Mesenchymal stem cell (in vitro differentiated cells and primary cell): ENCODE data around the gene PTCRA.

Source experiments
- DNase-seq: peaks from one replicate; pipeline ENCODE4 v3.0.0-alpha.2; 2013
- H2AFZ ChIP-seq: one replicate; pipeline ENCODE4 v1.6.1; 2013; ENCODE audit warnings: low read depth, mild to moderate bottlenecking, control low read depth, inconsistent platforms, low read length, moderate library complexity
- H2AK5ac ChIP-seq: 2 replicates; pipeline ENCODE4 v1.6.1; 2013; ENCODE audit warnings: low read length, moderate library complexity, mild to moderate bottlenecking, inconsistent platforms; ENCODE audit not compliant: severe bottlenecking
- H2BK120ac ChIP-seq: one replicate; pipeline ENCODE4 v1.6.1; 2013; ENCODE audit warnings: low read depth, mild to moderate bottlenecking, inconsistent platforms, low read length, moderate library complexity
- H2BK12ac ChIP-seq, 2 experiments: one replicate each; pipeline ENCODE4 v1.6.1; 2013; ENCODE audit warnings: inconsistent platforms in 2 of 2, low read length in 2 of 2, mild to moderate bottlenecking in 2 of 2, moderate library complexity in 2 of 2, control low read depth in 1 of 2
- H2BK15ac ChIP-seq: one replicate; pipeline ENCODE4 v1.6.1; 2013; ENCODE audit warnings: mild to moderate bottlenecking, low read depth, inconsistent platforms; ENCODE audit not compliant: poor library complexity, severe bottlenecking
- H2BK5ac ChIP-seq: 2 replicates; pipeline ENCODE4 v1.6.1; 2013; ENCODE audit warnings: low read depth, mild to moderate bottlenecking, low read length, control low read depth, inconsistent platforms; ENCODE audit not compliant: poor library complexity, severe bottlenecking
- H3K14ac ChIP-seq, 2 experiments: one replicate each; pipeline ENCODE4 v1.6.1; 2013; ENCODE audit warnings: inconsistent platforms in 2 of 2, low read length in 2 of 2, control low read depth in 1 of 2, mild to moderate bottlenecking in 1 of 2, moderate library complexity in 1 of 2
- H3K18ac ChIP-seq, 2 experiments: one replicate each; pipeline ENCODE4 v1.6.1; 2013; ENCODE audit warnings: inconsistent platforms in 2 of 2, low read length in 2 of 2, control low read depth in 1 of 2, low read depth in 1 of 2, mild to moderate bottlenecking in 1 of 2
- H3K23ac ChIP-seq, 2 experiments: one replicate each; pipeline ENCODE4 v1.6.1; 2013; ENCODE audit warnings: inconsistent platforms in 2 of 2, low read length in 2 of 2, mild to moderate bottlenecking in 2 of 2, moderate library complexity in 2 of 2, control low read depth in 1 of 2
- H3K27ac ChIP-seq: 2 replicates; pipeline ENCODE4 v1.5.1; 2013; ENCODE audit warnings: mild to moderate bottlenecking, moderate library complexity, low read length, control low read depth, inconsistent platforms; ENCODE audit not compliant: poor library complexity, severe bottlenecking
- H3K27me3 ChIP-seq, 2 experiments: 2 replicates each; pipeline versions ENCODE4 v1.6.1 to v1.7.0; 2013; ENCODE audit warnings: low read length in 2 of 2, mild to moderate bottlenecking in 2 of 2, moderate library complexity in 2 of 2, control low read depth in 1 of 2, inconsistent platforms in 1 of 2; ENCODE audit not compliant: control insufficient read depth in 1 of 2, insufficient read depth in 1 of 2
- H3K36me3 ChIP-seq, 2 experiments: 2 replicates each; pipeline versions ENCODE4 v1.6.1 to v1.7.0; 2013; ENCODE audit warnings: low read length in 2 of 2, control low read depth in 1 of 2, inconsistent platforms in 1 of 2, low read depth in 1 of 2, mild to moderate bottlenecking in 1 of 2; ENCODE audit not compliant: insufficient read depth in 2 of 2, control insufficient read depth in 1 of 2
- H3K4ac ChIP-seq, 2 experiments: one replicate each; pipeline ENCODE4 v1.6.1; 2013; ENCODE audit warnings: inconsistent platforms in 2 of 2, low read length in 2 of 2, mild to moderate bottlenecking in 2 of 2, moderate library complexity in 2 of 2, control low read depth in 1 of 2, low read depth in 1 of 2
- H3K4me1 ChIP-seq: 2 replicates; pipeline ENCODE4 v1.6.1; 2013; ENCODE audit warnings: low read depth, low read length, control low read depth; ENCODE audit not compliant: control insufficient read depth, insufficient read depth
- H3K4me2 ChIP-seq: 2 replicates; pipeline ENCODE4 v1.6.1; 2013; ENCODE audit warnings: low read length, mild to moderate bottlenecking, inconsistent platforms; ENCODE audit not compliant: poor library complexity, severe bottlenecking
- H3K4me3 ChIP-seq, 2 experiments: 2 replicates each; pipeline versions ENCODE4 v1.5.1 to v1.7.0; 2013; ENCODE audit warnings: low read length in 2 of 2, mild to moderate bottlenecking in 2 of 2, control low read depth in 1 of 2, low read depth in 1 of 2; ENCODE audit not compliant: insufficient read depth in 1 of 2
- H3K79me1 ChIP-seq: replicated peaks from 2 replicates; pipeline ENCODE4 v1.6.1; 2013; ENCODE audit warnings: mild to moderate bottlenecking, control low read depth, low read length, inconsistent platforms; ENCODE audit not compliant: poor library complexity, severe bottlenecking
- H3K9ac ChIP-seq: 2 replicates; pipeline ENCODE4 v1.7.0; 2013; ENCODE audit warnings: mild to moderate bottlenecking, low read length, moderate library complexity
- H3K9me3 ChIP-seq: 2 replicates; pipeline ENCODE4 v1.7.0; 2013; ENCODE audit warnings: mild to moderate bottlenecking, low read length; ENCODE audit not compliant: control insufficient read depth
- H4K8ac ChIP-seq: one replicate; pipeline ENCODE4 v1.6.1; 2013; ENCODE audit warnings: inconsistent platforms, mild to moderate bottlenecking, low read length, moderate library complexity
- H4K91ac ChIP-seq: one replicate; pipeline ENCODE4 v1.6.1; 2013; ENCODE audit warnings: mild to moderate bottlenecking, low read length, inconsistent platforms
- WGBS: methylation state at CpG from one replicate; pipeline ENCODE4 v1.1.7; 2013; ENCODE audit warnings: mixed read lengths; 5-methylcytosine and 5-hydroxymethylcytosine counted together

Gene PTCRA

GRCh38 chr6:42935322-42935721 is 19.5 kb downstream of the PTCRA start:
- Histone ChIP-seq H3K4ac (no peak overlapping the region), H3K27me3 (no peaks in the 10 kb centered on the region), H3K4me3 (no peak overlapping the region), H2AK5ac (no peak overlapping the region), H4K91ac (no peak overlapping the region), H3K14ac (no peak overlapping the region), H3K27ac (no peak overlapping the region), H2BK5ac (no peak overlapping the region), H3K23ac (no peak overlapping the region), H2BK15ac (no peak overlapping the region), H3K4me1 (peaks cover 9% of the 10 kb centered on the region), H3K18ac (no peak overlapping the region), H2AFZ (no peak overlapping the region), H2BK12ac (no peak overlapping the region), H4K8ac (no peak overlapping the region), H3K4me2 (no peak overlapping the region), H3K9ac (no peak overlapping the region), H2BK120ac (no peak overlapping the region), H3K9me3 (no peaks in the 10 kb centered on the region), H3K36me3 (peaks cover 53 to 76% of the 10 kb centered on the region in 2 experiments), H3K79me1 (peaks cover 35% of the 10 kb centered on the region)
- 93% methylated on average over 7 of the region's 7 CpGs for WGBS
- no peak for DNase-seq

GRCh38 chr6:42936398-42936797 is 20.5 kb downstream of the PTCRA start:
- 98% methylated on average over 11 of the region's 11 CpGs for WGBS
- no peak overlapping the region for H3K23ac ChIP-seq

GRCh38 chr6:42937548-42938427 is 21.9 kb downstream of the PTCRA start:
- H2AFZ ChIP-seq: no peak overlapping the region
- peaks cover 66 to 74% of the 10 kb centered on the region in 2 experiments for H3K36me3 ChIP-seq
- WGBS: 96% methylated on average over 13 of the region's 13 CpGs
- H4K8ac ChIP-seq: no peak overlapping the region
- H2AK5ac ChIP-seq: no peak overlapping the region
- H2BK15ac ChIP-seq: no peak overlapping the region
- no peak overlapping the region for H3K4me3 ChIP-seq
- H3K27me3 ChIP-seq: no peaks in the 10 kb centered on the region
- no peak overlapping the region for H3K4me2 ChIP-seq
- peaks cover 38% of the 10 kb centered on the region for H3K79me1 ChIP-seq
- H2BK12ac ChIP-seq: no peak overlapping the region
- H3K18ac ChIP-seq: no peak overlapping the region
- no peak overlapping the region for H2BK120ac ChIP-seq
- no peak overlapping the region for H3K4ac ChIP-seq
- no peak overlapping the region for H2BK5ac ChIP-seq
- H3K14ac ChIP-seq: no peak overlapping the region
- no peak overlapping the region for H4K91ac ChIP-seq
- H3K27ac ChIP-seq: no peak overlapping the region
- peaks cover 2% of the 10 kb centered on the region for H3K4me1 ChIP-seq
- no peak for DNase-seq
- no peak overlapping the region for H3K23ac ChIP-seq
- H3K9me3 ChIP-seq: no peaks in the 10 kb centered on the region
- H3K9ac ChIP-seq: no peak overlapping the region

More at GRCh38 chr6:42936398-42936797, 20.5 kb downstream of the PTCRA start:
- H3K79me1 ChIP-seq: peaks cover 42% of the 10 kb centered on the region
- H4K8ac ChIP-seq: no peak overlapping the region
- H3K14ac ChIP-seq: no peak overlapping the region
- no peak overlapping the region for H3K18ac ChIP-seq
- H4K91ac ChIP-seq: no peak overlapping the region
- H3K4me2 ChIP-seq: no peak overlapping the region
- H2AK5ac ChIP-seq: no peak overlapping the region
- no peak overlapping the region for H2BK5ac ChIP-seq
- H2AFZ ChIP-seq: no peak overlapping the region
- H3K4ac ChIP-seq: no peak overlapping the region
- no peak overlapping the region for H2BK12ac ChIP-seq
- H3K9me3 ChIP-seq: no peaks in the 10 kb centered on the region
- H3K36me3 ChIP-seq: peaks cover 60 to 82% of the 10 kb centered on the region in 2 experiments
- H2BK15ac ChIP-seq: no peak overlapping the region
- no peak overlapping the region for H3K9ac ChIP-seq
- no peak overlapping the region for H2BK120ac ChIP-seq
- no peak overlapping the region for H3K27ac ChIP-seq
- H3K4me3 ChIP-seq: no peak overlapping the region
- H3K4me1 ChIP-seq: peaks cover 6% of the 10 kb centered on the region
- no peak for DNase-seq
- no peaks in the 10 kb centered on the region for H3K27me3 ChIP-seq

- Histone ChIP-seq H3K4me1 (peaks cover 2% of the 10 kb centered on the region), H3K14ac (no peak overlapping the region), H2AK5ac (no peak overlapping the region), H3K4me3 (no peak overlapping the region), H2BK15ac (no peak overlapping the region), H3K4ac (no peak overlapping the region), H3K36me3 (peaks cover 66 to 73% of the 10 kb centered on the region in 2 experiments), H4K91ac (no peak overlapping the region), H3K27ac (no peak overlapping the region), H2BK12ac (no peak overlapping the region), H2AFZ (no peak overlapping the region), H2BK120ac (no peak overlapping the region), H3K27me3 (no peaks in the 10 kb centered on the region), H4K8ac (no peak overlapping the region), H2BK5ac (no peak overlapping the region), H3K23ac (no peak overlapping the region), H3K9ac (no peak overlapping the region), H3K4me2 (no peak overlapping the region), H3K9me3 (no peaks in the 10 kb centered on the region), H3K18ac (no peak overlapping the region), H3K79me1 (peaks cover 38% of the 10 kb centered on the region)
- 91% methylated on average over 5 of the region's 5 CpGs for WGBS
- DNase-seq: no peak
Measured at GRCh38 chr6:42938428-42938796, 22.6 kb downstream of the PTCRA start.
